ENCODE measurements around the gene STAT5B. TPM values are rescaled to one million over a fixed set of nuclear protein-coding genes. Genes with fewer than 3 reads are reported as not detected.

STAT5B gene
- total RNA-seq, 6 experiments from 2014 or later: 16.8 to 22.5 (median 20.1) TPM

DNA sequence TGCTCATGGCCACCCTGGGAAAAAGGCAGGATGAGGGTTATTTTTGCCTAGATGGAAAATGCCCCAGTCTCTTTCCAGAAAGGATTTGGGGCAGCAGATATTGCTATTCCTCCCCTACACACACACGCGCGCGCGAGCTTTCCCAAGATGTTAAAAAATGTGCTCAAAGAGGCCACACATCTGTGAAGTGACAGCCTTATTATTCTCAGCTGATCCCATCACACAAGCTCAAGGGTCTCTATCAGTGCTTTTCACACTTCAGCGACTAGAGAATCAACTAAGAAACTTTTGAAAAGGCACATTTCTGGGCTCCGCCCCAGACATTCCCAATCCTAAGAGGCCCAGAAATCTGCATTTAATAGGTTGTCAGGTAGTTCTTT is 115.7 kb downstream of the STAT5B start:
- DNase-seq: no peak
- H3K27ac Mint-ChIP-seq: no peak overlapping the region
- H3K4me1 Mint-ChIP-seq (ENCODE audit: low read depth): peaks cover 6% of the 10 kb centered on the region; the same call in 1 of the 2 replicates
- no peaks in the 10 kb centered on the region for H3K9me3 Mint-ChIP-seq
- H3K36me3 Mint-ChIP-seq (ENCODE audit: low read depth): no peaks in the 10 kb centered on the region
- TF ChIP-seq, protein P1, sequence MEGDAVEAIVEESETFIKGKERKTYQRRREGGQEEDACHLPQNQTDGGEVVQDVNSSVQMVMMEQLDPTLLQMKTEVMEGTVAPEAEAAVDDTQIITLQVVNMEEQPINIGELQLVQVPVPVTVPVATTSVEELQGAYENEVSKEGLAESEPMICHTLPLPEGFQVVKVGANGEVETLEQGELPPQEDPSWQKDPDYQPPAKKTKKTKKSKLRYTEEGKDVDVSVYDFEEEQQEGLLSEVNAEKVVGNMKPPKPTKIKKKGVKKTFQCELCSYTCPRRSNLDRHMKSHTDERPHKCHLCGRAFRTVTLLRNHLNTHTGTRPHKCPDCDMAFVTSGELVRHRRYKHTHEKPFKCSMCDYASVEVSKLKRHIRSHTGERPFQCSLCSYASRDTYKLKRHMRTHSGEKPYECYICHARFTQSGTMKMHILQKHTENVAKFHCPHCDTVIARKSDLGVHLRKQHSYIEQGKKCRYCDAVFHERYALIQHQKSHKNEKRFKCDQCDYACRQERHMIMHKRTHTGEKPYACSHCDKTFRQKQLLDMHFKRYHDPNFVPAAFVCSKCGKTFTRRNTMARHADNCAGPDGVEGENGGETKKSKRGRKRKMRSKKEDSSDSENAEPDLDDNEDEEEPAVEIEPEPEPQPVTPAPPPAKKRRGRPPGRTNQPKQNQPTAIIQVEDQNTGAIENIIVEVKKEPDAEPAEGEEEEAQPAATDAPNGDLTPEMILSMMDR (IDR thresholded peaks at IDR 0.05): no peak
- H3K4me3 Mint-ChIP-seq: no peak overlapping the region
- H3K27me3 Mint-ChIP-seq (ENCODE audit: insufficient read depth): peaks cover 4% of the 10 kb centered on the region

DNA sequence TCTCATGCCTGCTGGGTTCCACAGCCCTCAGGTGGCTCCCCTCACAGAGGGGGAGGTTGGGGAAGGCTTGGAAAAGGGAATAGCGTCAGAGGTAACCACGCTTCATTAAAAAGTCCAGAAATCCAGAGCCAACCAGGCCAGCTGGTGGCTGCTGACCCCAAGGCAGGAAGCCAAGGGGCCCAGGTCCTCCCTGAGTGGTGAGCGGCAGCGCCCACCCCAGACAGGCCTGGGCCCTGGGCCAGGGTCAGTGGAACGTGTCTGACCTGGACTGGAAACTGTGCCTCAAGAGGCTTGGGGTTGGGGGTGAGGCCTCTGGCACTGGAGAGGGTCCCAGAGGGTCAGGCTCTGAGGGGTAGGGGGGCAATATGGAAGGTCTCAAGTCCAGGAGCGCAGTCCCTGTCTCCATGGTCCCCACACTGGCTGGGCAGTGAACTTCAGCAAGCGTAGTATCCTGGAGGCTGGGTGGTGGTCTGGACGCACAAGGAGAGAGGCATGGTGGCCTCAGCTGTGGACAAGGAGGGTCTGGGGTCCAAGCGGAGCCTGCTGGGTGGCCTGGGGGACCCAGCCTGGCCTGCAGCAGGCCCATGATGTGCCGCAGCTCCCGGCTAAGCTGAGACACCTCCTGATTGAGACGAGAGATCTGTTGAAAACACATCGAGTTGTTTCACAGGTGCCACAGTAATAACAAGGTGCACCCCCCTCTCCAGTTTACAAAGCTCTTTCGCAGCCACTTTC is 116.2 kb downstream of the STAT5B start:
- DNase-seq: no peak
- H3K27me3 Mint-ChIP-seq (ENCODE audit: insufficient read depth): peaks cover 4% of the 10 kb centered on the region; the same call in 1 of the 2 replicates
- no peaks in the 10 kb centered on the region for H3K9me3 Mint-ChIP-seq
- peaks cover 8% of the 10 kb centered on the region; the same call in 1 of the 2 replicates for H3K4me1 Mint-ChIP-seq (ENCODE audit: low read depth)
- TF ChIP-seq, protein P1 (IDR thresholded peaks at IDR 0.05): no peak
- no peak overlapping the region for H3K4me3 Mint-ChIP-seq
- no peak overlapping the region for H3K27ac Mint-ChIP-seq
- H3K36me3 Mint-ChIP-seq (ENCODE audit: low read depth): no peaks in the 10 kb centered on the region

DNA sequence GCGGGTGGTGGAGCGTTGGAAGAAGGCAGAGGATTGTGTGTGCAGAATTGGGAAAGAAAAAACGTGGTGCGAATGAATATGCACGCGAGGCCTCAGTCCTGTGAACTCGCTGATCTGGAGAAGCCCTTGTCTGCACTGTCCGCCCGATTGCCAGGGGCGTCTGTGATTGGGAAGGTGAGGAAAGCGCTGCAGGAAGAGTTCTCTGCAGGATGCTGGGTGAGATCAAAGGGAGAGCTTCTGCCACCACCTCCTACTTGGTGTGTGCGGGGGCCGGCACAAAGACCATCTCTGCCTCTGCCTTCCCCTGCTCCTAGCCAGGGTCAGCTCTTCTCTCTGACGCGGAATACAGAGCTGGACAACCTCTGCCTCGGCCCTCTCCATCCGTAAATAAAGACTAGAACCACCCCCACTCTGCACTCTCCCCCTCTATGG is 120.6 kb downstream of the STAT5B start:
- H3K4me1 Mint-ChIP-seq (ENCODE audit: low read depth): peaks cover 28% of the 10 kb centered on the region
- peak overlapping the region; percentile 93 for H3K4me3 Mint-ChIP-seq
- H3K27ac Mint-ChIP-seq: peak overlapping the region; percentile 31; the same call in 1 of the 2 replicates
- DNase-seq: no peak
- H3K27me3 Mint-ChIP-seq (ENCODE audit: insufficient read depth): no peaks in the 10 kb centered on the region
- TF ChIP-seq, protein P1 (IDR thresholded peaks at IDR 0.05): no peak
- no peaks in the 10 kb centered on the region for H3K9me3 Mint-ChIP-seq
- 0 out of 2 replicates have a peak, but pooled peaks cover 10% of the 10 kb centered on the region for H3K36me3 Mint-ChIP-seq (ENCODE audit: low read depth)

DNA sequence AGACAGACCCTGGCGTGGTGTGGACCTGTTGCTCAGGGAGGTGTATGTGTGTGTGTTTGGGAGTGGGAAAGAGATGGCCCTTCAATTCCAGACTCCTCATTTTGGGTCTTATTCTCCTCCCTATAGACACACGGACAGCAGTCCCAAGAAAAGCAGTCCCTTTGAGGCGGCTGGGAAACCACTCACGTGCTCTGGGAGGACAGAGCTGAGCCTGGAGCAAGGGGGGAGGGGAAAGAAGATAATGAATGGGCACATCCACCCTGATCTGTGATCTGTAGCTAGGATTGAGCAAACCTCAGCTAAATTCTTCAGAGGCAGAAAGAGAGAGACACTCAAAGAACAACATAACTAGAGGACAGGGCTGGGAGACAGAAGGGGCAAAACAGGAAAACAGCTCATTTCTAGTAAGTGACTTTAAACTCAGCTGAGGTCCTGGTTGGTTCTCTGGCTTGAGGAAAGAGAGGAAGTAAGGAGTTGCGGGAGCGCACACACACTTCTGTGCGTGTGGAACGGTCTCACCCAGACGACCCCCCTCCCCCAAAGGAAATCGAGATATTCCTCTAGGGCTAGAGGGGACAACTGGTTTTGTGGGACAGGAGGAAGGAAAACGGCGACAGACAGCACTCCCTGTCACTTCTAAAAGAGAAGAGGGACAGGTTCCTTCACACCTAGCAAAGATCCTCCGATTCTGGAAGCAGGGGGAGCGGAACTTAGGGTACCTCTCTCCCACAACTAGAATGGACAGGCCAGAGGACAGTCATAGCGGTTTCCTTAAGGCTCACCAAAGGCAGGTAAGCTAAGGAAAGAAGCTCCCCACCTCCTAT is 122.1 kb downstream of the STAT5B start:
- no peaks in the 10 kb centered on the region for H3K27me3 Mint-ChIP-seq (ENCODE audit: insufficient read depth)
- 0 out of 2 replicates have a peak, but pooled peaks cover 10% of the 10 kb centered on the region for H3K36me3 Mint-ChIP-seq (ENCODE audit: low read depth)
- peak overlapping the region; percentile 93 for H3K4me3 Mint-ChIP-seq
- H3K4me1 Mint-ChIP-seq (ENCODE audit: low read depth): peaks cover 28% of the 10 kb centered on the region
- TF ChIP-seq, protein P1 (IDR thresholded peaks at IDR 0.05): no peak
- H3K9me3 Mint-ChIP-seq: no peaks in the 10 kb centered on the region
- no peak for DNase-seq
- peak overlapping the region; percentile 88 for H3K27ac Mint-ChIP-seq

Other genes starting within 250 kb of the STAT5B start
- gene C17orf113, start 225.8 kb downstream of the STAT5B start, total RNA-seq (2021; fragmentation: NEBNext Ultra II Directional; extraction: Animal tissue kit (Norgen Biotek cat#: 25700)): under 1 TPM in 4 of 6 experiments, not detected in 2; 0.07 to 0.10 (median 0.08) TPM
- gene ZNF385C, start 177.9 kb downstream of the STAT5B start, total RNA-seq (2021; fragmentation: NEBNext Ultra II Directional; extraction: Animal tissue kit (Norgen Biotek cat#: 25700)): not detected
- 1 to 10 TPM; 4.0 to 5.3 (median 4.2) TPM for gene DHX58, start 163.7 kb downstream of the STAT5B start, total RNA-seq (2021; fragmentation: NEBNext Ultra II Directional; extraction: Animal tissue kit (Norgen Biotek cat#: 25700))
- 10 to 100 TPM; 21.5 to 36.2 (median 25.3) TPM for gene KAT2A, start 155.0 kb downstream of the STAT5B start, total RNA-seq (2021; fragmentation: NEBNext Ultra II Directional; extraction: Animal tissue kit (Norgen Biotek cat#: 25700))
- gene HSPB9, start 153.6 kb downstream of the STAT5B start, total RNA-seq (2021; fragmentation: NEBNext Ultra II Directional; extraction: Animal tissue kit (Norgen Biotek cat#: 25700)): not detected
- gene RAB5C, start 121.4 kb downstream of the STAT5B start, total RNA-seq (2021; fragmentation: NEBNext Ultra II Directional; extraction: Animal tissue kit (Norgen Biotek cat#: 25700)): 100 to 1,000 TPM; 184 to 204 (median 193) TPM
- not detected for gene KCNH4, start 95.2 kb downstream of the STAT5B start, total RNA-seq (2021; fragmentation: NEBNext Ultra II Directional; extraction: Animal tissue kit (Norgen Biotek cat#: 25700))
- not detected for gene HCRT, start 90.9 kb downstream of the STAT5B start, total RNA-seq (2021; fragmentation: NEBNext Ultra II Directional; extraction: Animal tissue kit (Norgen Biotek cat#: 25700))
- gene GHDC, start 81.9 kb downstream of the STAT5B start, total RNA-seq (2021; fragmentation: NEBNext Ultra II Directional; extraction: Animal tissue kit (Norgen Biotek cat#: 25700)): 1 to 10 TPM; 1.5 to 7.5 (median 6.4) TPM
- gene STAT5A, start 12.1 kb upstream of the STAT5B start, total RNA-seq (2021; fragmentation: NEBNext Ultra II Directional; extraction: Animal tissue kit (Norgen Biotek cat#: 25700)): 1 to 10 TPM in 1 of 6 experiments, under 1 TPM in 5; 0.27 to 1.0 (median 0.53) TPM
- gene STAT3, start 112.1 kb upstream of the STAT5B start, total RNA-seq (2021; fragmentation: NEBNext Ultra II Directional; extraction: Animal tissue kit (Norgen Biotek cat#: 25700)): 10 to 100 TPM; 65.3 to 74.5 (median 68.8) TPM
- gene CAVIN1, start 146.9 kb upstream of the STAT5B start, total RNA-seq (2021; fragmentation: NEBNext Ultra II Directional; extraction: Animal tissue kit (Norgen Biotek cat#: 25700)): 1,000 to 10,000 TPM; 1,059 to 1,221 (median 1,100) TPM
- 10 to 100 TPM; 29.6 to 56.7 (median 37.1) TPM for gene ATP6V0A1, start 182.5 kb upstream of the STAT5B start, total RNA-seq (2021; fragmentation: NEBNext Ultra II Directional; extraction: Animal tissue kit (Norgen Biotek cat#: 25700))

All from HFFc6 (cell line).